CD14-positive monocyte (primary cell): ENCODE data around the gene ABCF3. TPM values are rescaled to one million over a fixed set of nuclear protein-coding genes. Genes with fewer than 3 reads are reported as not detected.

ENCODE experiments used
- DNase-seq, 3 donors: peaks; one replicate each; pipeline ENCODE4 v3.0.0-alpha.2; 2011 to 2022
- H2AFZ ChIP-seq: 2 replicates; pipeline ENCODE4 v1.6.0; 2012; ENCODE audit warnings: mild to moderate bottlenecking, low read depth, low read length, inconsistent platforms; ENCODE audit not compliant: insufficient read depth, poor library complexity, severe bottlenecking
- H3K27ac ChIP-seq, 2 donors: 1 replicate in 1 of 2; 2 replicates in 1 of 2; pipeline ENCODE4 v1.5.1; 2012 to 2013; ENCODE audit warnings: low read length in 2 of 2, control low read depth in 1 of 2, inconsistent platforms in 1 of 2, low read depth in 1 of 2, mild to moderate bottlenecking in 1 of 2
- H3K27me3 ChIP-seq, 2 donors: one replicate each; pipeline versions ENCODE4 v1.6.0 to v1.6.1; 2011 to 2013; ENCODE audit warnings: low read length in 2 of 2; ENCODE audit not compliant: control insufficient read depth in 2 of 2, insufficient read depth in 2 of 2
- H3K36me3 ChIP-seq, 2 donors: replicated peaks in 1 of 2; 1 replicate in 1 of 2; 2 replicates in 1 of 2; pipeline versions ENCODE4 v1.5.1 to v1.6.1; 2012 to 2013; ENCODE audit warnings: low read length in 2 of 2, control low read depth in 1 of 2, inconsistent platforms in 1 of 2, mild to moderate bottlenecking in 1 of 2; ENCODE audit not compliant: insufficient read depth in 2 of 2, control insufficient read depth in 1 of 2
- H3K4me1 ChIP-seq, 2 donors: 1 replicate in 1 of 2; 2 replicates in 1 of 2; pipeline versions ENCODE4 v1.5.1 to v1.6.1; 2012 to 2013; ENCODE audit warnings: low read length in 2 of 2, control low read depth in 1 of 2, inconsistent platforms in 1 of 2, mild to moderate bottlenecking in 1 of 2, moderate library complexity in 1 of 2; ENCODE audit not compliant: insufficient read depth in 2 of 2, control insufficient read depth in 1 of 2
- H3K4me2 ChIP-seq: replicated peaks from 2 replicates; pipeline ENCODE3; 2012; ENCODE audit warnings: low read length, moderate library complexity, mild to moderate bottlenecking; ENCODE audit not compliant: poor library complexity, severe bottlenecking; ENCODE audit errors: extremely low read depth
- H3K4me3 ChIP-seq, 3 experiments: fragments of 200-600 bp in 1 of 3; sonication (generic) in 1 of 3; replicated peaks in 1 of 3; 1 replicate in 2 of 3; 2 replicates in 1 of 3; pipeline ENCODE4 v1.5.1; 2011 to 2013; ENCODE audit warnings: low read length in 3 of 3, mild to moderate bottlenecking in 3 of 3, control low read depth in 2 of 3, low read depth in 2 of 3, inconsistent platforms in 1 of 3, moderate library complexity in 1 of 3
- H3K79me2 ChIP-seq: 2 replicates; pipeline ENCODE4 v1.6.0; 2012; ENCODE audit warnings: mild to moderate bottlenecking, control low read depth, inconsistent platforms, low read length, moderate library complexity; ENCODE audit not compliant: insufficient read depth
- H3K9ac ChIP-seq: 2 replicates; pipeline ENCODE4 v1.6.0; 2017; ENCODE audit warnings: low read length, mild to moderate bottlenecking; ENCODE audit not compliant: insufficient read depth, poor library complexity, severe bottlenecking
- H3K9me3 ChIP-seq, 2 donors: replicated peaks in 1 of 2; 1 replicate in 1 of 2; 2 replicates in 1 of 2; pipeline versions ENCODE4 v1.5.1 to v1.6.1; 2012 to 2013; ENCODE audit warnings: low read length in 2 of 2, control low read depth in 1 of 2; ENCODE audit not compliant: control insufficient read depth in 1 of 2, insufficient read depth in 1 of 2
- H4K20me1 ChIP-seq: 2 replicates; pipeline ENCODE4 v1.6.0; 2012; ENCODE audit warnings: mild to moderate bottlenecking, low read length, control low read depth, moderate library complexity; ENCODE audit not compliant: insufficient read depth
- H3K27ac Mint-ChIP-seq, 7 donors: one replicate each; pipeline ENCODE4 v1.8.0; 2020; ENCODE audit warnings: mild to moderate bottlenecking in 7 of 7, mixed read lengths in 7 of 7, moderate library complexity in 6 of 7, inconsistent platforms in 2 of 7
- H3K27me3 Mint-ChIP-seq, 3 donors: one replicate each; pipeline ENCODE4 v1.8.0; 2021 to 2022; ENCODE audit warnings: low read depth in 3 of 3, mild to moderate bottlenecking in 3 of 3, mixed read lengths in 3 of 3, moderate library complexity in 3 of 3, inconsistent platforms in 1 of 3
- H3K36me3 Mint-ChIP-seq, 2 donors: one replicate each; pipeline ENCODE4 v1.8.0; 2020; ENCODE audit warnings: mixed read lengths in 2 of 2, inconsistent platforms in 1 of 2, mild to moderate bottlenecking in 1 of 2
- H3K4me1 Mint-ChIP-seq: one replicate; pipeline ENCODE4 v1.8.0; 2020; ENCODE audit warnings: mild to moderate bottlenecking, mixed read lengths
- H3K4me3 Mint-ChIP-seq, 2 donors: one replicate each; pipeline ENCODE4 v1.8.0; 2020; ENCODE audit warnings: mild to moderate bottlenecking in 2 of 2, mixed read lengths in 2 of 2, moderate library complexity in 1 of 2
- H3K9me3 Mint-ChIP-seq, 7 donors: one replicate each; pipeline ENCODE4 v1.8.0; 2020 to 2022; ENCODE audit warnings: mixed read lengths in 7 of 7, mild to moderate bottlenecking in 6 of 7, moderate library complexity in 6 of 7, inconsistent platforms in 2 of 7
- WGBS: methylation state at CpG from one replicate; pipeline ENCODE4 v1.1.5; 2013; ENCODE audit warnings: missing lambda C conversion rate; ENCODE audit not compliant: insufficient coverage; 5-methylcytosine and 5-hydroxymethylcytosine counted together
- intact Hi-C, 2 donors: fragments of 100-400 bp; cut with micrococcal nuclease; formaldehyde crosslinking; loops; one replicate each; pipeline versions ENCODE4 v1.15.0 to v1.15.1; 2023
- polyA plus RNA-seq, 3 donors: library from polyadenylated mRNA; depleted of rRNA in 1 of 3; unstranded in 2 of 3; stranded (reverse) in 1 of 3; fragments of 300-500 nt in 2 of 3; fragments of >200 nt in 1 of 3; fragmentation: Illumina TruSeq in 2 of 3; gene quantifications; 1 replicate in 2 of 3; 2 replicates in 1 of 3; pipeline ENCODE4 v1.2.3, GENCODE V29; 2012 to 2021
- TF ChIP-seq, protein P1 (sequence below): fragments of 200-600 bp; IDR thresholded peaks from one replicate; pipeline ENCODE4 v1.8.0; 2022; ENCODE audit warnings: antibody characterized with exemption, mild to moderate bottlenecking

The ABCF3 gene
- polyA plus RNA-seq, 3 donors: 13.5 to 74.8 (median 13.9) TPM

DNA sequence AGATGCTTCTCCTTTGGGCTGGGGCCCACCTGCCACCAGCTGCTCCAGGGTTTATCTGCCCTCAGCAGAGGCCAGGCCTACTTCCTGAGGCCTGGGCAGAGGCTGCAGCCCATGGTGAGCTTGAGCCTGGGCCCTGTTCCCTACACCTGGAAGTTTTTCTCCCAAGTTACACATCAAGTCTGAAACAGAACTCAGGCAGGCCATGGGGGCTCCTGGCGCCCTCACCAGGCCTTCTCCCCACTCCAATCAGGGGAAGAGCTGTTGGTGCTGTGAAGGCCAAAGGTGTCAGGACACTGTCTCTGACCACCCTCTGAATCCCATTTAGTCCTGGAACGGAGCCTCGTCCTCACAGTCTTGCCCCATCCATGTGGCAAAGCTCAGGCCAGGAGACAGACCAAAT, 50.6 kb downstream of the ABCF3 start:
- no peak overlapping the region for H3K4me3 Mint-ChIP-seq
- Histone ChIP-seq H3K27ac (no peak overlapping the region), H2AFZ (no peak overlapping the region), H4K20me1 (no peaks in the 10 kb centered on the region), H3K9ac (no peak overlapping the region), H3K4me2 (no peak overlapping the region), H3K36me3 (no peaks in the 10 kb centered on the region), H3K4me1 (no peaks in the 10 kb centered on the region), H3K79me2 (no peaks in the 10 kb centered on the region), H3K27me3 (peaks cover 12 to 20% of the 10 kb centered on the region in 2 donors), H3K4me3 (no peak overlapping the region), H3K9me3 (peaks cover 0 to 5% of the 10 kb centered on the region in 2 donors)
- TF ChIP-seq, protein P1, sequence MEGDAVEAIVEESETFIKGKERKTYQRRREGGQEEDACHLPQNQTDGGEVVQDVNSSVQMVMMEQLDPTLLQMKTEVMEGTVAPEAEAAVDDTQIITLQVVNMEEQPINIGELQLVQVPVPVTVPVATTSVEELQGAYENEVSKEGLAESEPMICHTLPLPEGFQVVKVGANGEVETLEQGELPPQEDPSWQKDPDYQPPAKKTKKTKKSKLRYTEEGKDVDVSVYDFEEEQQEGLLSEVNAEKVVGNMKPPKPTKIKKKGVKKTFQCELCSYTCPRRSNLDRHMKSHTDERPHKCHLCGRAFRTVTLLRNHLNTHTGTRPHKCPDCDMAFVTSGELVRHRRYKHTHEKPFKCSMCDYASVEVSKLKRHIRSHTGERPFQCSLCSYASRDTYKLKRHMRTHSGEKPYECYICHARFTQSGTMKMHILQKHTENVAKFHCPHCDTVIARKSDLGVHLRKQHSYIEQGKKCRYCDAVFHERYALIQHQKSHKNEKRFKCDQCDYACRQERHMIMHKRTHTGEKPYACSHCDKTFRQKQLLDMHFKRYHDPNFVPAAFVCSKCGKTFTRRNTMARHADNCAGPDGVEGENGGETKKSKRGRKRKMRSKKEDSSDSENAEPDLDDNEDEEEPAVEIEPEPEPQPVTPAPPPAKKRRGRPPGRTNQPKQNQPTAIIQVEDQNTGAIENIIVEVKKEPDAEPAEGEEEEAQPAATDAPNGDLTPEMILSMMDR: no peak
- WGBS: 90% methylated on average over 2 of the region's 3 CpGs
- no peaks in the 10 kb centered on the region for H3K4me1 Mint-ChIP-seq
- no peak for DNase-seq
- no peak overlapping the region for H3K27ac Mint-ChIP-seq
- peaks cover 20 to 29% (median 23%) of the 10 kb centered on the region in 3 donors for H3K27me3 Mint-ChIP-seq
- peaks cover 0 to 3% (median 0%) of the 10 kb centered on the region in 7 donors for H3K9me3 Mint-ChIP-seq
- no peaks in the 10 kb centered on the region for H3K36me3 Mint-ChIP-seq
- intact Hi-C loops: no loop called here

DNA sequence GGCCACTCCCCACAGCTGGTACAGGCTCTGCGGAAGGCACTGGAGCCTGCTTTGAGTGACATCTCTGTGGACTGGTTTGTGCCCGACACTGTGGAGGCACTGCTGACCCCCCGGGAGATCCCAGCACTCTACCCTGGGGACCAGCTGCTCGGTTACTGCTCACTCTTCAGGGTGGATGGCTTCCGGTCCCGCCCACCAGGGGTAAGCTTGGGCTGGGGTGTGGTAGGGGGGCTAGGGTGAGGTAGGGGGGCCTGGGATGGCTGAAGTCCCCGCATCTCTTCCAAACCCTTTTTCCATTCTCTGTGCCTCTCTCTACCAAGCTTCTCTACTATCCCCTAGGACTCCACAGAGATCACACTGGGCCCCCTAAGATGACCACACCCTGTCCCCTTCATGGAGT, 51.2 kb downstream of the ABCF3 start:
- Mint-ChIP-seq H3K9me3 (peaks cover 0 to 3% (median 0%) of the 10 kb centered on the region in 7 donors), H3K4me3 (no peak overlapping the region), H3K27me3 (peaks cover 14 to 24% (median 17%) of the 10 kb centered on the region in 3 donors), H3K4me1 (no peaks in the 10 kb centered on the region), H3K36me3 (peaks cover 2 to 4% of the 10 kb centered on the region in 2 donors), H3K27ac (peak overlapping the region in 1 of 7 donors; percentile 66)
- H3K27ac ChIP-seq: no peak overlapping the region
- WGBS: 96% methylated on average over 3 of the region's 7 CpGs
- no peak overlapping the region for H3K9ac ChIP-seq
- H3K4me3 ChIP-seq: no peak overlapping the region
- no peaks in the 10 kb centered on the region for H3K9me3 ChIP-seq
- no peak overlapping the region for H2AFZ ChIP-seq
- H3K36me3 ChIP-seq: peaks cover 4 to 5% of the 10 kb centered on the region in 2 donors
- DNase-seq: no peak
- H3K4me1 ChIP-seq: no peaks in the 10 kb centered on the region
- TF ChIP-seq, protein P1: no peak
- H4K20me1 ChIP-seq: no peaks in the 10 kb centered on the region
- intact Hi-C loops: no loop called here
- H3K27me3 ChIP-seq: peaks cover 6 to 14% of the 10 kb centered on the region in 2 donors
- no peaks in the 10 kb centered on the region for H3K79me2 ChIP-seq
- H3K4me2 ChIP-seq: no peak overlapping the region
